C4-2B (cell line): ENCODE data around the gene NT5C2.

ENCODE experiments used
- CTCF ChIP-seq: fragments of 450-650 bp; conservative IDR thresholded peaks from 2 replicates; pipeline ENCODE4 v1.5.1; 2017; ENCODE audit warnings: mild to moderate bottlenecking
- ZFX ChIP-seq: fragments of 450-650 bp; IDR thresholded peaks from 2 replicates; pipeline ENCODE4 v1.6.1; 2017

- TF ChIP-seq CTCF (no peak), ZFX (no peak)
Measured at GRCh38 chr10:103078676-103079075, 114.4 kb downstream of the NT5C2 start.
